Measurements from ENCODE around the gene TRERF1.

TRERF1 gene

GRCh38 chr6:42254505-42254904, 197.2 kb downstream of the TRERF1 start:
- no peak overlapping the region for H3K4me3 ChIP-seq
- H3K9ac ChIP-seq (ENCODE audit: insufficient read length): no peak overlapping the region
- TF ChIP-seq POLR2AphosphoS5 (IDR thresholded peaks at IDR 0.05; ENCODE audit: borderline replicate concordance, low read depth, low read length) (no peak), EZH2 (IDR thresholded peaks at IDR 0.05) (no peak), FOXP2 (optimal IDR thresholded peaks at IDR 0.05; ENCODE audit: control extremely low read depth, extremely low read length, insufficient read depth) (no peak)
- no peaks in the 10 kb centered on the region for H3K9me3 ChIP-seq (ENCODE audit: low read depth, low read length)
- no peak overlapping the region for H3K27ac ChIP-seq
- H3K36me3 ChIP-seq (ENCODE audit: insufficient read depth, low read length): peaks cover 24% of the 10 kb centered on the region; the same call in 1 of the 2 replicates
- DNase-seq (ENCODE audit: low read depth, low spot score): no peak

- Histone ChIP-seq H3K4me3 (no peak overlapping the region), H3K9me3 (ENCODE audit: low read depth, low read length) (no peaks in the 10 kb centered on the region), H3K9ac (ENCODE audit: insufficient read length) (no peak overlapping the region), H3K36me3 (ENCODE audit: insufficient read depth, low read length) (peaks cover 24% of the 10 kb centered on the region; the same call in 1 of the 2 replicates), H3K27ac (no peak overlapping the region)
- no peak for TF ChIP-seq FOXP2 (optimal IDR thresholded peaks at IDR 0.05; ENCODE audit: control extremely low read depth, extremely low read length, insufficient read depth)
- no peak for TF ChIP-seq POLR2AphosphoS5 (IDR thresholded peaks at IDR 0.05; ENCODE audit: borderline replicate concordance, low read depth, low read length)
- TF ChIP-seq EZH2 (IDR thresholded peaks at IDR 0.05): no peak
- DNase-seq (ENCODE audit: low read depth, low spot score): no peak
Measured at GRCh38 chr6:42251911-42252637, 199.7 kb downstream of the TRERF1 start.

GRCh38 chr6:42251500-42251899, 200.2 kb downstream of the TRERF1 start:
- H3K27ac ChIP-seq: no peak overlapping the region
- peaks cover 19% of the 10 kb centered on the region; the same call in 1 of the 2 replicates for H3K36me3 ChIP-seq (ENCODE audit: insufficient read depth, low read length)
- H3K9ac ChIP-seq (ENCODE audit: insufficient read length): no peak overlapping the region
- TF ChIP-seq EZH2 (IDR thresholded peaks at IDR 0.05) (no peak), POLR2AphosphoS5 (IDR thresholded peaks at IDR 0.05; ENCODE audit: borderline replicate concordance, low read depth, low read length) (no peak), FOXP2 (optimal IDR thresholded peaks at IDR 0.05; ENCODE audit: control extremely low read depth, extremely low read length, insufficient read depth) (no peak)
- DNase-seq (ENCODE audit: low read depth, low spot score): no peak
- H3K4me3 ChIP-seq: no peak overlapping the region
- no peaks in the 10 kb centered on the region for H3K9me3 ChIP-seq (ENCODE audit: low read depth, low read length)

DNA sequence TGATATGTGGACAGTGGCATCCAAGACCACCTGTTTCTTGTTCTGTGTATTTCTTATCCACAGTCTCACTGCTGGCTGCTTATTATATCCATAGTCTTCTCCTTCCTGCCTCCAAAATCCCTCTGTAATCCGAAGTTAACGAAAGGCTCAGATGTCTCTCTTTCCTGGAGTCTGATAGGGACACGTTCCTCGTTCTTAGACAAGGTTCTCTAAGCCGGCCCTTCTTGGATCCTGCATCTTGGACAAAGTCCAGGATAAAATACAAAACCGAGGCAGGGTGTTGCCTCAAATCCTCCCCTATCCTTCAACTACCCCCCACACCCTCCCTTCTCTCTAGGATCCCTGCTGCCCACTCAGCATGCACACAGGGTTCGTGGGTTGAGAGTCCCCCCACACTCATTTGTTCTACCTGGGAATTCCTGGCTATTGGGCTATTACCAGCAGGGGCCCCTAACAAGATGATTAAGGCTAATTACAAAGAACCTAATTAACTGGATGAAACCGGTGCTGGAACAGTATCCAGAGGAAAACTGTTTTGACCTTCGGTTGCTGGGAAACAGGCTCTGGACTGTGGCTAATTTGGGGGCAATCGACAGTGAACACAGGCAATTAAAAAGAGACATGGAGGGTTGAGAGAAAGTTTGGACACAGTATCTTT, 201.3 kb downstream of the TRERF1 start:
- Histone ChIP-seq H3K9me3 (ENCODE audit: low read depth, low read length) (no peaks in the 10 kb centered on the region), H3K27ac (no peak overlapping the region), H3K9ac (ENCODE audit: insufficient read length) (no peak overlapping the region), H3K4me3 (no peak overlapping the region), H3K36me3 (ENCODE audit: insufficient read depth, low read length) (peaks cover 19% of the 10 kb centered on the region; the same call in 1 of the 2 replicates)
- TF ChIP-seq FOXP2 (optimal IDR thresholded peaks at IDR 0.05; ENCODE audit: control extremely low read depth, extremely low read length, insufficient read depth) (no peak), EZH2 (IDR thresholded peaks at IDR 0.05) (no peak), POLR2AphosphoS5 (IDR thresholded peaks at IDR 0.05; ENCODE audit: borderline replicate concordance, low read depth, low read length) (no peak)
- DNase-seq (ENCODE audit: low read depth, low spot score): no peak

DNA sequence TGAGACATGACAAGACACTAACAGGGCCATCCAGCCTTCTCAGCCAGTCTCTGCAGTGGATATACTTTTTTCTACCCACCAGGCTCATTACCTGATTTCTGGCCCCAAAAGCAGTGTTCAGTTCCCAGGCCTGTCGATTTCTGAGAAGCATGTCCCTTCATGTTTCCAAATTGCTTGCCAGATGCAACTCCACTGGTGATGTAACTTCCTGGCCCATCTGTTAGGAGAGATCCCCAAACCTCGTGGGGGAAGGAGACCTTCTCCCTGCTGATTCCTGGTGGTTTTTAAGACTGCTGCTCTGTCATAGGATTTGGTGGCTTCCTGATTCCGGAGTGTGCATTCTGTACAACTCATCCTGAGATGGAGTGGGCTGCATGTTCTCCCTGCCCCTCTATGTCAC, 202.4 kb downstream of the TRERF1 start:
- TF ChIP-seq FOXP2 (optimal IDR thresholded peaks at IDR 0.05; ENCODE audit: control extremely low read depth, extremely low read length, insufficient read depth) (no peak), EZH2 (IDR thresholded peaks at IDR 0.05) (no peak), POLR2AphosphoS5 (IDR thresholded peaks at IDR 0.05; ENCODE audit: borderline replicate concordance, low read depth, low read length) (no peak)
- Histone ChIP-seq H3K27ac (no peak overlapping the region), H3K9ac (ENCODE audit: insufficient read length) (no peak overlapping the region), H3K4me3 (no peak overlapping the region), H3K36me3 (ENCODE audit: insufficient read depth, low read length) (peaks cover 16% of the 10 kb centered on the region; the same call in 1 of the 2 replicates), H3K9me3 (ENCODE audit: low read depth, low read length) (no peaks in the 10 kb centered on the region)
- no peak for DNase-seq (ENCODE audit: low read depth, low spot score)

DNA sequence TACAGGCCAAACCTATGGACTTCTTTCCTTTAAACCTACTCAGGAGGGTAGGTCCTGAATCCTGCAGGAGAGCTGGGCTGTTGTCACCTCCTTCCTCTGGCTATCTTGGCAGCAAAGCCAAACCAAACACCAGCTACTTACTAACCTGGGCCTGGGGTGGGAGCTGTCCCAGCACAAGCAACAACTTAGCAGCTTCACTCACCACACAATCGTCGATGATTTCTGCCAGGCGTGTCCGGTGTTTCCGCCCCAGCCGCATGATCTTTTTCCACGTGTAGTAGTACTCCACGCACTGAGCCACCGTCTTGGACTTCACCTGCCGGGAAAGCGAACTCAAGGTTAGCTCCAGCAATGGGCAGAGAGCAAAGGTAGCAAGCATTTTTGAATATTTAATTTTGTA, 208.7 kb downstream of the TRERF1 start:
- no peak overlapping the region for H3K4me3 ChIP-seq
- H3K36me3 ChIP-seq (ENCODE audit: insufficient read depth, low read length): peaks cover 4% of the 10 kb centered on the region
- no peak for DNase-seq (ENCODE audit: low read depth, low spot score)
- no peaks in the 10 kb centered on the region for H3K9me3 ChIP-seq (ENCODE audit: low read depth, low read length)
- no peak overlapping the region for H3K27ac ChIP-seq
- TF ChIP-seq POLR2AphosphoS5 (IDR thresholded peaks at IDR 0.05; ENCODE audit: borderline replicate concordance, low read depth, low read length): no peak
- TF ChIP-seq FOXP2 (optimal IDR thresholded peaks at IDR 0.05; ENCODE audit: control extremely low read depth, extremely low read length, insufficient read depth): no peak
- TF ChIP-seq EZH2 (IDR thresholded peaks at IDR 0.05): no peak
- no peak overlapping the region for H3K9ac ChIP-seq (ENCODE audit: insufficient read length)

- TF ChIP-seq EZH2 (IDR thresholded peaks at IDR 0.05): no peak
- TF ChIP-seq FOXP2 (optimal IDR thresholded peaks at IDR 0.05; ENCODE audit: control extremely low read depth, extremely low read length, insufficient read depth): no peak
- no peak for TF ChIP-seq POLR2AphosphoS5 (IDR thresholded peaks at IDR 0.05; ENCODE audit: borderline replicate concordance, low read depth, low read length)
- no peaks in the 10 kb centered on the region for H3K9me3 ChIP-seq (ENCODE audit: low read depth, low read length)
- H3K36me3 ChIP-seq (ENCODE audit: insufficient read depth, low read length): peaks cover 5% of the 10 kb centered on the region
- no peak overlapping the region for H3K4me3 ChIP-seq
- no peak overlapping the region for H3K27ac ChIP-seq
- DNase-seq (ENCODE audit: low read depth, low spot score): no peak
- no peak overlapping the region for H3K9ac ChIP-seq (ENCODE audit: insufficient read length)
Measured at GRCh38 chr6:42241915-42242314, 209.8 kb downstream of the TRERF1 start.

- no peak for DNase-seq (ENCODE audit: low read depth, low spot score)
- Histone ChIP-seq H3K4me3 (no peak overlapping the region), H3K9ac (ENCODE audit: insufficient read length) (no peak overlapping the region), H3K9me3 (ENCODE audit: low read depth, low read length) (no peaks in the 10 kb centered on the region), H3K36me3 (ENCODE audit: insufficient read depth, low read length) (peaks cover 5% of the 10 kb centered on the region), H3K27ac (no peak overlapping the region)
- TF ChIP-seq FOXP2 (optimal IDR thresholded peaks at IDR 0.05; ENCODE audit: control extremely low read depth, extremely low read length, insufficient read depth) (no peak), EZH2 (IDR thresholded peaks at IDR 0.05) (no peak), POLR2AphosphoS5 (IDR thresholded peaks at IDR 0.05; ENCODE audit: borderline replicate concordance, low read depth, low read length) (no peak)
Measured at GRCh38 chr6:42239736-42240375, 211.9 kb downstream of the TRERF1 start.

Measured in SK-N-MC (cell line).